Activated CD4-positive, alpha-beta memory T cell treated with anti-CD3 and anti-CD28 coated beads for 36 hours (primary cell): ENCODE measurements around the gene EDNRA. TPM values are rescaled to one million over a fixed set of nuclear protein-coding genes. Genes with fewer than 3 reads are reported as not detected.

Experiments
- CTCF ChIA-PET: fragments of 350-600 bp; sonication (Branson Sonifier 250); formaldehyde crosslinking; loops from one replicate; lab custom pipeline; 2021; ENCODE audit warnings: antibody characterized with exemption, inconsistent platforms; lab: Charles Lee
- POLR2A ChIA-PET: fragments of 350-600 bp; sonication (Branson Sonifier 250); formaldehyde crosslinking; loops from one replicate; lab custom pipeline; 2021; ENCODE audit warnings: antibody characterized with exemption; lab: Charles Lee
- DNase-seq: peaks from one replicate; pipeline ENCODE4 v3.0.0-alpha.2; 2020
- H3K27ac Mint-ChIP-seq: one replicate; pipeline ENCODE4 v1.8.0; 2021; ENCODE audit warnings: mixed read lengths
- H3K27me3 Mint-ChIP-seq: one replicate; pipeline ENCODE4 v1.8.0; 2021; ENCODE audit warnings: mixed read lengths
- H3K36me3 Mint-ChIP-seq: one replicate; pipeline ENCODE4 v1.8.0; 2021; ENCODE audit warnings: mixed read lengths
- H3K4me1 Mint-ChIP-seq: one replicate; pipeline ENCODE4 v1.8.0; 2021; ENCODE audit warnings: low read depth, mixed read lengths
- H3K4me3 Mint-ChIP-seq: one replicate; pipeline ENCODE4 v1.8.0; 2021; ENCODE audit warnings: mild to moderate bottlenecking, mixed read lengths
- H3K9me3 Mint-ChIP-seq: one replicate; pipeline ENCODE4 v1.8.0; 2021; ENCODE audit warnings: mixed read lengths
- intact Hi-C: fragments of 100-400 bp; cut with micrococcal nuclease; formaldehyde crosslinking; loops from one replicate; pipeline ENCODE4 v1.15.1; 2023
- total RNA-seq, 2 experiments: library from RNA; stranded (reverse); gene quantifications; one replicate each; pipeline ENCODE4 v1.2.3, GENCODE V29; 2021

Gene EDNRA
- total RNA-seq, 2 experiments from 2014 or later = not detected

- no peaks in the 10 kb centered on the region for H3K36me3 Mint-ChIP-seq
- H3K27me3 Mint-ChIP-seq = peaks cover 14% of the 10 kb centered on the region
- intact Hi-C loops = no loop called here
- ChIA-PET CTCF (interaction anchor here (0.9 kb wide), 1 partner anchor 284 kb away, joined by 3 read pairs; no protein-coding TSS in a partner anchor), POLR2A (no interaction called here)
- no peak overlapping the region for H3K4me3 Mint-ChIP-seq
- H3K27ac Mint-ChIP-seq = no peak overlapping the region
- H3K9me3 Mint-ChIP-seq = peaks cover 11% of the 10 kb centered on the region
- no peak for DNase-seq
- no peaks in the 10 kb centered on the region for H3K4me1 Mint-ChIP-seq
Observed at GRCh38 chr4:147582386-147583060, 101.6 kb downstream of the EDNRA start.

- Mint-ChIP-seq H3K4me3 (no peak overlapping the region), H3K27me3 (peaks cover 14% of the 10 kb centered on the region), H3K9me3 (peaks cover 11% of the 10 kb centered on the region), H3K4me1 (no peaks in the 10 kb centered on the region), H3K27ac (no peak overlapping the region), H3K36me3 (no peaks in the 10 kb centered on the region)
- DNase-seq = no peak
- intact Hi-C loops = no loop called here
- POLR2A ChIA-PET = no interaction called here
- CTCF ChIA-PET = interaction anchor here (1.4 to 2.1 kb wide), 2 partner anchors 65 to 283 kb away, joined by 5 to 6 read pairs; no protein-coding TSS in a partner anchor
Observed at GRCh38 chr4:147583876-147584275, 103.0 kb downstream of the EDNRA start.

- Mint-ChIP-seq H3K27me3 (peaks cover 14% of the 10 kb centered on the region), H3K4me3 (no peak overlapping the region), H3K36me3 (no peaks in the 10 kb centered on the region), H3K9me3 (peaks cover 8% of the 10 kb centered on the region), H3K4me1 (no peaks in the 10 kb centered on the region), H3K27ac (no peak overlapping the region)
- DNase-seq = no peak
- intact Hi-C loops = no loop called here
- CTCF ChIA-PET = interaction anchor here (1.2 to 4.4 kb wide), 3 partner anchors 67 to 280 kb away, joined by 4 to 24 read pairs (median 4); no protein-coding TSS in a partner anchor
- POLR2A ChIA-PET = no interaction called here
Observed at GRCh38 chr4:147586032-147586431, 105.1 kb downstream of the EDNRA start.

- no peak overlapping the region for H3K4me3 Mint-ChIP-seq
- H3K36me3 Mint-ChIP-seq = no peaks in the 10 kb centered on the region
- DNase-seq = no peak
- peaks cover 8% of the 10 kb centered on the region for H3K9me3 Mint-ChIP-seq
- POLR2A ChIA-PET = no interaction called here
- H3K27ac Mint-ChIP-seq = no peak overlapping the region
- CTCF ChIA-PET = interaction anchor here (1.2 to 4.4 kb wide), 3 partner anchors 67 to 279 kb away, joined by 4 to 24 read pairs (median 4); no protein-coding TSS in a partner anchor
- H3K27me3 Mint-ChIP-seq = peaks cover 14% of the 10 kb centered on the region
- H3K4me1 Mint-ChIP-seq = no peaks in the 10 kb centered on the region
- intact Hi-C loops = no loop called here
Observed at GRCh38 chr4:147586637-147587036, 105.7 kb downstream of the EDNRA start.

- no peak for DNase-seq
- no peak overlapping the region for H3K27ac Mint-ChIP-seq
- no peaks in the 10 kb centered on the region for H3K4me1 Mint-ChIP-seq
- H3K4me3 Mint-ChIP-seq = no peak overlapping the region
- CTCF ChIA-PET = interaction anchor here (1.2 to 4.4 kb wide), 3 partner anchors 68 to 279 kb away, joined by 4 to 24 read pairs (median 4); no protein-coding TSS in a partner anchor
- intact Hi-C loops = no loop called here
- H3K36me3 Mint-ChIP-seq = no peaks in the 10 kb centered on the region
- H3K9me3 Mint-ChIP-seq = peaks cover 8% of the 10 kb centered on the region
- POLR2A ChIA-PET = no interaction called here
- H3K27me3 Mint-ChIP-seq = peaks cover 11% of the 10 kb centered on the region
Observed at GRCh38 chr4:147587041-147587440, 106.1 kb downstream of the EDNRA start.

GRCh38 chr4:147589586-147589985, 108.7 kb downstream of the EDNRA start:
- no peak for DNase-seq
- Mint-ChIP-seq H3K9me3 (peaks cover 6% of the 10 kb centered on the region), H3K27ac (no peak overlapping the region), H3K4me3 (no peak overlapping the region), H3K27me3 (peaks cover 8% of the 10 kb centered on the region), H3K36me3 (no peaks in the 10 kb centered on the region), H3K4me1 (peaks cover 2% of the 10 kb centered on the region)
- ChIA-PET POLR2A (no interaction called here), CTCF (interaction anchor here (0.7 to 4.4 kb wide), 18 partner anchors 9 to 429 kb away, joined by 3 to 59 read pairs (median 4); partner anchors contain the start of gene TMEM184C)
- intact Hi-C loops = no loop called here

- ChIA-PET POLR2A (no interaction called here), CTCF (interaction anchor here (0.7 to 4.4 kb wide), 18 partner anchors 8 to 430 kb away, joined by 3 to 59 read pairs (median 4); partner anchors contain the start of gene TMEM184C)
- Mint-ChIP-seq H3K36me3 (no peaks in the 10 kb centered on the region), H3K4me3 (no peak overlapping the region), H3K27ac (no peak overlapping the region), H3K9me3 (peaks cover under 1% of the 10 kb centered on the region), H3K4me1 (peaks cover 2% of the 10 kb centered on the region), H3K27me3 (peaks cover 5% of the 10 kb centered on the region)
- intact Hi-C loops = loop anchor here (1.0 to 5.0 kb wide), 4 partner anchors 72 to 1248 kb away; no protein-coding TSS in a partner anchor
- DNase-seq = peak; percentile 60
Observed at GRCh38 chr4:147590249-147590920, 109.5 kb downstream of the EDNRA start.

GRCh38 chr4:147591106-147591505, 110.2 kb downstream of the EDNRA start:
- no peak overlapping the region for H3K27ac Mint-ChIP-seq
- no peaks in the 10 kb centered on the region for H3K9me3 Mint-ChIP-seq
- no peak overlapping the region for H3K4me3 Mint-ChIP-seq
- peaks cover 2% of the 10 kb centered on the region for H3K4me1 Mint-ChIP-seq
- H3K36me3 Mint-ChIP-seq = no peaks in the 10 kb centered on the region
- ChIA-PET POLR2A (no interaction called here), CTCF (interaction anchor here (1.1 to 3.2 kb wide), 6 partner anchors 72 to 430 kb away, joined by 3 to 59 read pairs (median 12); no protein-coding TSS in a partner anchor)
- peaks cover 2% of the 10 kb centered on the region for H3K27me3 Mint-ChIP-seq
- intact Hi-C loops = loop anchor here (5.0 kb wide), 2 partner anchors 574 to 1249 kb away; no protein-coding TSS in a partner anchor
- DNase-seq = no peak

- ChIA-PET POLR2A (no interaction called here), CTCF (interaction anchor here (1.3 to 1.8 kb wide), 2 partner anchors 75 to 273 kb away, joined by 4 to 6 read pairs; no protein-coding TSS in a partner anchor)
- Mint-ChIP-seq H3K4me3 (no peak overlapping the region), H3K27me3 (no peaks in the 10 kb centered on the region), H3K36me3 (no peaks in the 10 kb centered on the region), H3K4me1 (peaks cover 2% of the 10 kb centered on the region), H3K27ac (no peak overlapping the region), H3K9me3 (no peaks in the 10 kb centered on the region)
- intact Hi-C loops = loop anchor here (5.0 kb wide), 2 partner anchors 577 to 1252 kb away; no protein-coding TSS in a partner anchor
- peak; percentile 15 for DNase-seq
Observed at GRCh38 chr4:147594107-147594506, 113.2 kb downstream of the EDNRA start.

Other genes starting within 250 kb of the EDNRA start
- gene TMEM184C, start 136.3 kb downstream of the EDNRA start, total RNA-seq = 10 to 100 TPM; 15.5 to 15.7 TPM
- 1 to 10 TPM; 7.9 to 8.3 TPM for gene PRMT9, start 203.1 kb downstream of the EDNRA start, total RNA-seq